Endothelial cell of umbilical vein (primary cell): ENCODE measurements around the gene MAGEC1. TPM values are rescaled to one million over a fixed set of nuclear protein-coding genes. Genes with fewer than 3 reads are reported as not detected.
"Not testable (repeated sequence)": the region's sequence is repeated elsewhere in the genome, so short reads cannot be mapped to it uniquely, and the experiment has no call there.

Experiments
- BruUV-seq: library from RNA; stranded (reverse); fragments of 400-500 nt; replicated peaks from 2 replicates; lab custom pipeline; 2021; lab: Mats Ljungman, UMichigan
- CTCF ChIA-PET: fragments of 300-600, 350-600 bp; sonication (Branson Sonifier 250); formaldehyde crosslinking; loops from one replicate; lab custom pipeline; 2021; ENCODE audit warnings: antibody characterized with exemption, inconsistent platforms; lab: Charles Lee
- POLR2A ChIA-PET: fragments of 300-600, 350-600 bp; sonication (Branson Sonifier 250); formaldehyde crosslinking; loops from one replicate; lab custom pipeline; 2021; ENCODE audit warnings: antibody characterized with exemption, inconsistent platforms; lab: Charles Lee
- DNase-seq: peaks from one replicate; pipeline ENCODE4 v3.0.0-alpha.2; 2011; ENCODE audit warnings: low read depth, low spot score
- FAIRE-seq: peaks from 2 replicates; lab custom pipeline; 2011; peaks lifted over from hg19 to GRCh38; lab: Jason Lieb, UNC
- H2AFZ ChIP-seq: 2 replicates; pipeline ENCODE4 v1.6.0; 2012; ENCODE audit warnings: low read depth, low read length, control low read depth, inconsistent platforms
- H3K27ac ChIP-seq: 2 replicates; pipeline ENCODE4 v1.5.1; 2011; ENCODE audit warnings: low read depth, mild to moderate bottlenecking, control low read depth, low read length, moderate library complexity; ENCODE audit not compliant: insufficient read depth
- H3K27me3 ChIP-seq, 2 experiments: 2 replicates each; pipeline versions ENCODE4 v1.6.0 to v1.6.1; 2011; ENCODE audit warnings: low read length in 2 of 2, mixed read lengths in 1 of 2; ENCODE audit not compliant: control insufficient read depth in 2 of 2, insufficient read depth in 2 of 2
- H3K36me3 ChIP-seq, 2 experiments: 2 replicates in 1 of 2; 3 replicates in 1 of 2; pipeline ENCODE4 v1.5.1; 2011; ENCODE audit warnings: low read length in 2 of 2, mild to moderate bottlenecking in 1 of 2, moderate library complexity in 1 of 2; ENCODE audit not compliant: control insufficient read depth in 2 of 2, insufficient read depth in 2 of 2; ENCODE audit errors: extremely low read depth in 1 of 2
- H3K4me1 ChIP-seq: 3 replicates; pipeline ENCODE4 v1.5.1; 2011; ENCODE audit warnings: mild to moderate bottlenecking, low read length; ENCODE audit not compliant: control insufficient read depth, insufficient read depth; ENCODE audit errors: extremely low read depth
- H3K4me2 ChIP-seq: 2 replicates; pipeline ENCODE4 v1.6.1; 2011; ENCODE audit warnings: low read length, control low read depth, mixed read lengths; ENCODE audit not compliant: insufficient read depth
- H3K4me3 ChIP-seq, 3 experiments: fragments of 200-600 bp in 1 of 3; sonication (generic), shearing (Covaris generic) in 1 of 3; replicated peaks in 1 of 3; 2 replicates each; pipeline ENCODE4 v1.5.1; 2011 to 2016; ENCODE audit warnings: control low read depth in 3 of 3, low read length in 3 of 3, mild to moderate bottlenecking in 2 of 3, inconsistent platforms in 1 of 3, low read depth in 1 of 3, moderate library complexity in 1 of 3; ENCODE audit not compliant: insufficient read depth in 1 of 3
- H3K79me2 ChIP-seq: 2 replicates; pipeline ENCODE4 v1.6.0; 2012; ENCODE audit warnings: low read length, inconsistent platforms; ENCODE audit not compliant: control insufficient read depth, insufficient read depth
- H3K9ac ChIP-seq: replicated peaks from 2 replicates; pipeline ENCODE3; 2011; ENCODE audit warnings: low read length, control low read depth; ENCODE audit not compliant: insufficient read depth; ENCODE audit errors: extremely low read depth
- H3K9me1 ChIP-seq: replicated peaks from 3 replicates; pipeline ENCODE4 v1.6.0; 2011; ENCODE audit warnings: mild to moderate bottlenecking, low read length; ENCODE audit not compliant: control insufficient read depth, insufficient read depth; ENCODE audit errors: extremely low read depth
- H3K9me3 ChIP-seq: replicated peaks from 2 replicates; pipeline ENCODE4 v1.5.1; 2012; ENCODE audit warnings: low read length, inconsistent platforms; ENCODE audit not compliant: control insufficient read depth, insufficient read depth
- H4K20me1 ChIP-seq: replicated peaks from 2 replicates; pipeline ENCODE3; 2011; ENCODE audit warnings: mild to moderate bottlenecking, low read length; ENCODE audit not compliant: control insufficient read depth, insufficient read depth; ENCODE audit errors: extremely low read depth
- CTCF ChIP-seq, 2 donors: IDR thresholded peaks; 1 replicate in 1 of 2; 2 replicates in 1 of 2; pipeline ENCODE4 v1.5.1; 2011; ENCODE audit warnings: low read length in 2 of 2, mild to moderate bottlenecking in 2 of 2, moderate library complexity in 2 of 2, control low read depth in 1 of 2, inconsistent platforms in 1 of 2, low read depth in 1 of 2; ENCODE audit not compliant: insufficient read depth in 1 of 2; ENCODE audit errors: extremely low read depth in 1 of 2
- EZH2 ChIP-seq: IDR thresholded peaks from 2 replicates; pipeline ENCODE4 v1.6.1; 2012; ENCODE audit warnings: borderline replicate concordance, low read depth, mild to moderate bottlenecking, moderate library complexity, low read length, inconsistent platforms; ENCODE audit not compliant: severe bottlenecking
- GATA2 ChIP-seq: IDR thresholded peaks from 2 replicates; pipeline ENCODE4 v1.7.0; 2011; ENCODE audit warnings: low read depth, mild to moderate bottlenecking, moderate library complexity, mixed read lengths, low read length; ENCODE audit not compliant: insufficient read length, insufficient read depth
- JUN ChIP-seq: IDR thresholded peaks from 2 replicates; pipeline ENCODE4 v1.6.1; 2011; ENCODE audit warnings: borderline replicate concordance, low read depth; ENCODE audit not compliant: insufficient read length, insufficient read depth
- MAX ChIP-seq: IDR thresholded peaks from 2 replicates; pipeline ENCODE4 v1.6.1; 2011; ENCODE audit not compliant: insufficient read depth, insufficient read length
- MYC ChIP-seq: IDR thresholded peaks from one replicate; pipeline ENCODE4 v1.6.1; 2011; ENCODE audit warnings: mild to moderate bottlenecking, low read depth, low read length
- POLR2A ChIP-seq: IDR thresholded peaks from 2 replicates; pipeline ENCODE4 v1.6.1; 2012; ENCODE audit warnings: low read depth, mild to moderate bottlenecking, control low read depth, low read length
- POLR2AphosphoS5 ChIP-seq: IDR thresholded peaks from 2 replicates; pipeline ENCODE4 v1.6.1; 2012; ENCODE audit warnings: low read depth, mild to moderate bottlenecking, control low read depth, low read length, moderate library complexity; ENCODE audit not compliant: insufficient read depth
- dilution Hi-C: fragments of 300-500 bp; cut with MboI; formaldehyde crosslinking; loops from one replicate; pipeline ENCODE4 v1.15.0; 2019; ENCODE audit warnings: low sequenced_read_pairs; ENCODE audit not compliant: extremely low pct_ligation_motif_present
- intact Hi-C: fragments of 100-400 bp; cut with micrococcal nuclease; formaldehyde crosslinking; loops from one replicate; pipeline ENCODE4 v1.10.0; 2022
- polyA plus RNA-seq, 4 experiments: library from polyadenylated mRNA; depleted of rRNA in 3 of 4; stranded (reverse) in 3 of 4; unstranded in 1 of 4; fragments of >200 nt; gene quantifications; 2 replicates each; pipeline versions ENCODE4 v1.2.1 to v1.2.3, GENCODE V29; 2011 to 2012; ENCODE audit warnings: missing spikeins in 1 of 4
- total RNA-seq: library from RNA; stranded (reverse); gene quantifications from 2 replicates; pipeline ENCODE4 v1.2.3, GENCODE V29; 2021

Gene MAGEC1
- total and polyA plus RNA-seq, 2 donors (not counting 3 experiments of a cell fraction or from before 2014, with no cell fraction given), result not detected

GRCh38 chrX:141879616-141880015 lies 24.1 kb upstream of the MAGEC1 start:
- H3K9ac ChIP-seq, result no peak overlapping the region
- no peak overlapping the region for H3K4me3 ChIP-seq
- dilution Hi-C loops, result no loop called here
- no peaks in the 10 kb centered on the region for H3K79me2 ChIP-seq
- H4K20me1 ChIP-seq, result no peaks in the 10 kb centered on the region
- H3K27ac ChIP-seq, result no peak overlapping the region
- H3K27me3 ChIP-seq, result no peaks in the 10 kb centered on the region
- intact Hi-C loops, result no loop called here
- no peaks in the 10 kb centered on the region for H3K9me1 ChIP-seq
- no peak overlapping the region for H3K4me2 ChIP-seq
- no peaks in the 10 kb centered on the region for H3K9me3 ChIP-seq
- ChIA-PET CTCF (interaction anchor here (0.6 kb wide), 1 partner anchor 719 kb away, joined by 3 read pairs; no protein-coding TSS in a partner anchor), POLR2A (no interaction called here)
- H2AFZ ChIP-seq, result no peak overlapping the region
- no TSS peak for BruUV-seq
- no peaks in the 10 kb centered on the region for H3K4me1 ChIP-seq
- no peak for FAIRE-seq
- DNase-seq, result no peak
- H3K36me3 ChIP-seq, result no peaks in the 10 kb centered on the region
- TF ChIP-seq MYC (no peak), CTCF (IDR thresholded peaks at IDR 0.05; ENCODE audit: extremely low read depth in 1 of 2, insufficient read depth in 1 of 2, low read depth in 1 of 2, low read length in 2 of 2) (no peak), GATA2 (no peak), EZH2 (no peak), MAX (no peak), POLR2AphosphoS5 (no peak), POLR2A (no peak), JUN (no peak)

- intact Hi-C loops, BruUV-seq, dilution Hi-C loops: not testable (repeated sequence)
Observed at GRCh38 chrX:141888811-141889210, 14.9 kb upstream of the MAGEC1 start.

More at GRCh38 chrX:141888811-141889210, 14.9 kb upstream of the MAGEC1 start:
- H3K9ac ChIP-seq, FAIRE-seq, H3K4me1 ChIP-seq, H3K79me2 ChIP-seq, H3K9me3 ChIP-seq, POLR2A ChIA-PET, H2AFZ ChIP-seq, H3K27ac ChIP-seq, CTCF ChIA-PET, H3K36me3 ChIP-seq, H3K9me1 ChIP-seq, H3K27me3 ChIP-seq, DNase-seq, H3K4me3 ChIP-seq, H4K20me1 ChIP-seq, H3K4me2 ChIP-seq: not testable (repeated sequence)
